H9 (cell line): ENCODE measurements around the gene PHACTR1. TPM values are rescaled to one million over a fixed set of nuclear protein-coding genes. Genes with fewer than 3 reads are reported as not detected.

Experiments used
- DNase-seq: peaks from one replicate; pipeline ENCODE4 v3.0.0-alpha.2; 2017
- H2AFZ ChIP-seq: one replicate; pipeline ENCODE4 v1.6.1; 2013; ENCODE audit warnings: mild to moderate bottlenecking, low read length, control low read depth, moderate library complexity
- H2AK5ac ChIP-seq: 2 replicates; pipeline ENCODE4 v1.6.1; 2013; ENCODE audit warnings: low read length, control low read depth, mixed read lengths; ENCODE audit not compliant: insufficient read length
- H2BK120ac ChIP-seq: one replicate; pipeline ENCODE4 v1.6.1; 2013; ENCODE audit warnings: low read depth, mild to moderate bottlenecking, low read length, control low read depth, inconsistent platforms; ENCODE audit not compliant: poor library complexity, severe bottlenecking
- H2BK12ac ChIP-seq: 2 replicates; pipeline ENCODE4 v1.6.1; 2013; ENCODE audit warnings: low read length, control low read depth, mixed read lengths, low read depth; ENCODE audit not compliant: insufficient read length
- H2BK15ac ChIP-seq: 2 replicates; pipeline ENCODE4 v1.6.1; 2013; ENCODE audit warnings: low read depth, low read length, control low read depth
- H2BK20ac ChIP-seq: one replicate; pipeline ENCODE4 v1.6.1; 2013; ENCODE audit warnings: low read depth, mild to moderate bottlenecking, low read length, control low read depth, inconsistent platforms; ENCODE audit not compliant: poor library complexity, severe bottlenecking
- H2BK5ac ChIP-seq: 2 replicates; pipeline ENCODE4 v1.6.1; 2013; ENCODE audit warnings: low read length, control low read depth, mixed read lengths; ENCODE audit not compliant: insufficient read length
- H3K14ac ChIP-seq: 2 replicates; pipeline ENCODE4 v1.6.1; 2013; ENCODE audit warnings: low read length, control low read depth; ENCODE audit not compliant: insufficient read depth
- H3K18ac ChIP-seq: 2 replicates; pipeline ENCODE4 v1.6.1; 2013; ENCODE audit warnings: low read depth, mild to moderate bottlenecking, mixed read lengths, low read length, control low read depth; ENCODE audit not compliant: insufficient read length
- H3K23ac ChIP-seq: 2 replicates; pipeline ENCODE4 v1.6.1; 2013; ENCODE audit warnings: low read length, control low read depth, mixed read lengths, low read depth; ENCODE audit not compliant: insufficient read length
- H3K23me2 ChIP-seq: 2 replicates; pipeline ENCODE4 v1.6.1; 2013; ENCODE audit warnings: low read depth, mild to moderate bottlenecking, mixed read lengths, low read length, control low read depth; ENCODE audit not compliant: insufficient read length, poor library complexity, severe bottlenecking
- H3K27ac ChIP-seq: 2 replicates; pipeline ENCODE4 v1.5.1; 2013; ENCODE audit warnings: low read length, control low read depth, mixed read lengths, low read depth; ENCODE audit not compliant: insufficient read length
- H3K27me3 ChIP-seq: 2 replicates; pipeline ENCODE4 v1.6.1; 2013; ENCODE audit warnings: low read length, control low read depth, inconsistent platforms; ENCODE audit not compliant: insufficient read depth
- H3K4ac ChIP-seq: 2 replicates; pipeline ENCODE4 v1.6.1; 2013; ENCODE audit warnings: low read depth, mild to moderate bottlenecking, control low read depth, inconsistent platforms, low read length, moderate library complexity
- H3K4me1 ChIP-seq: 2 replicates; pipeline ENCODE4 v1.6.1; 2013; ENCODE audit warnings: low read length, control low read depth, inconsistent platforms; ENCODE audit not compliant: insufficient read depth
- H3K4me2 ChIP-seq: 2 replicates; pipeline ENCODE4 v1.6.1; 2013; ENCODE audit warnings: low read length, control low read depth, mixed read lengths; ENCODE audit not compliant: insufficient read length, insufficient read depth
- H3K56ac ChIP-seq: 2 replicates; pipeline ENCODE4 v1.6.1; 2013; ENCODE audit warnings: low read depth, mild to moderate bottlenecking, mixed read lengths, low read length, control low read depth; ENCODE audit not compliant: insufficient read length
- H3K79me1 ChIP-seq: 2 replicates; pipeline ENCODE4 v1.6.1; 2013; ENCODE audit warnings: low read depth, mild to moderate bottlenecking, moderate library complexity, low read length, control low read depth, inconsistent platforms; ENCODE audit not compliant: insufficient read depth, poor library complexity, severe bottlenecking
- H3K79me2 ChIP-seq: 2 replicates; pipeline ENCODE4 v1.6.1; 2013; ENCODE audit warnings: low read length, control low read depth, inconsistent platforms; ENCODE audit not compliant: insufficient read depth
- H3K9ac ChIP-seq: 2 replicates; pipeline ENCODE4 v1.6.1; 2013; ENCODE audit warnings: low read length, control low read depth, mixed read lengths; ENCODE audit not compliant: insufficient read length; ENCODE audit errors: extremely low read depth
- H3K9me3 ChIP-seq: one replicate; pipeline ENCODE4 v1.6.1; 2013; ENCODE audit warnings: low read depth, low read length, inconsistent platforms; ENCODE audit not compliant: control insufficient read depth
- H3T11ph ChIP-seq: one replicate; pipeline ENCODE4 v1.6.1; 2013; ENCODE audit warnings: mild to moderate bottlenecking, low read length, control low read depth, inconsistent platforms
- H4K20me1 ChIP-seq: one replicate; pipeline ENCODE4 v1.6.1; 2013; ENCODE audit not compliant: control insufficient read depth, insufficient read length, insufficient read depth
- H4K5ac ChIP-seq: 2 replicates; pipeline ENCODE4 v1.6.1; 2013; ENCODE audit warnings: low read depth, mild to moderate bottlenecking, mixed read lengths, low read length, control low read depth; ENCODE audit not compliant: insufficient read length
- H4K8ac ChIP-seq: replicated peaks from 2 replicates; pipeline ENCODE4 v1.6.1; 2013; ENCODE audit warnings: low read length, control low read depth, mixed read lengths, low read depth; ENCODE audit not compliant: insufficient read length
- H4K91ac ChIP-seq: 2 replicates; pipeline ENCODE4 v1.6.1; 2013; ENCODE audit warnings: low read depth, mild to moderate bottlenecking, moderate library complexity, mixed read lengths, low read length, control low read depth; ENCODE audit not compliant: insufficient read length
- H3K27ac Mint-ChIP-seq, 3 experiments: 2 replicates in 2 of 3; 3 replicates in 1 of 3; pipeline ENCODE4 v1.8.0; 2020 to 2021; ENCODE audit warnings: mixed read lengths in 3 of 3, mild to moderate bottlenecking in 1 of 3, moderate library complexity in 1 of 3
- H3K27me3 Mint-ChIP-seq: 2 replicates; pipeline ENCODE4 v1.8.0; 2021; ENCODE audit warnings: low read depth, mild to moderate bottlenecking, moderate library complexity, mixed read lengths
- H3K36me3 Mint-ChIP-seq, 3 experiments: 2 replicates in 2 of 3; 3 replicates in 1 of 3; pipeline ENCODE4 v1.8.0; 2020 to 2021; ENCODE audit warnings: low read depth in 3 of 3, mixed read lengths in 3 of 3; ENCODE audit not compliant: insufficient read depth in 1 of 3
- H3K4me1 Mint-ChIP-seq, 2 experiments: 2 replicates each; pipeline ENCODE4 v1.8.0; 2020; ENCODE audit warnings: mixed read lengths in 2 of 2
- H3K4me3 Mint-ChIP-seq, 2 experiments: 2 replicates in 1 of 2; 3 replicates in 1 of 2; pipeline ENCODE4 v1.8.0; 2020 to 2021; ENCODE audit warnings: mild to moderate bottlenecking in 2 of 2, mixed read lengths in 2 of 2, moderate library complexity in 1 of 2
- H3K9me3 Mint-ChIP-seq, 2 experiments: 2 replicates in 1 of 2; 3 replicates in 1 of 2; pipeline ENCODE4 v1.8.0; 2020; ENCODE audit warnings: mild to moderate bottlenecking in 2 of 2, mixed read lengths in 2 of 2, moderate library complexity in 1 of 2
- CTCF ChIP-seq: fragments of 200-600 bp; sonication (generic); conservative IDR thresholded peaks from 3 replicates; pipeline ENCODE4 v1.8.0; 2021; ENCODE audit warnings: antibody characterized with exemption, mild to moderate bottlenecking
- WGBS: extraction: QIAGEN DNeasy Blood & Tissue Kit; methylation state at CpG from one replicate; pipeline ENCODE4 v1.1.7; 2013; ENCODE audit warnings: missing lambda C conversion rate, low lambda C conversion rate, mixed read lengths; ENCODE audit not compliant: insufficient read length; ENCODE audit errors: extremely low coverage; 5-methylcytosine and 5-hydroxymethylcytosine counted together
- total RNA-seq: library from RNA; stranded (reverse); gene quantifications from 2 replicates; pipeline ENCODE4 v1.2.1, GENCODE V29; 2021

Gene PHACTR1
- total RNA-seq, 1 experiment from 2014 or later, result 15.9 TPM

DNA sequence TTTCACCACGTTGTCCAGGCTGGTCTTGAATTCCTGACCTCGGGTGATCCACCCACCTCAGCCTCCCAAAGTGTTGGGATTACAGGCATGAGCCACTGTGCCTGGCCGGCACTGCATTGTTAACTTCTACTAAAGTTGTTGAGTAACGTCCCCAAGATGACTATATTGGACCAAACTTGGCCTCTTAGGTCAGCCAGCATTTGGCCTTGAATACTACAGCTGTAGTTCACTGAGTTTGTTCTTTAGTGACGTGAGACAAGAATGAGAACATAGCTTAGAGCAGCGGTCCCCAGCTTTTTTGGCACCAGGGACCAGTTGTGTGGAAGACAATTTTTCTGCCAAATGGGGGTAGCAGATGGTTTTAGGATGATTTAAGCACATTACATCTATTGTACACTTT lies 374.6 kb downstream of the PHACTR1 start:
- Histone ChIP-seq H3K9ac (no peak overlapping the region), H2AK5ac (no peak overlapping the region), H3K14ac (no peak overlapping the region), H3T11ph (no peak overlapping the region), H2BK120ac (no peak overlapping the region), H2BK12ac (no peak overlapping the region), H3K79me2 (no peaks in the 10 kb centered on the region), H4K5ac (no peak overlapping the region), H4K91ac (no peak overlapping the region), H2BK20ac (no peak overlapping the region), H3K4ac (no peak overlapping the region), H3K79me1 (no peaks in the 10 kb centered on the region), H3K27me3 (no peaks in the 10 kb centered on the region), H3K27ac (no peak overlapping the region), H3K23ac (no peak overlapping the region), H3K9me3 (no peaks in the 10 kb centered on the region), H3K56ac (no peak overlapping the region), H3K4me2 (no peak overlapping the region), H3K4me1 (no peaks in the 10 kb centered on the region), H2AFZ (no peak overlapping the region), H2BK5ac (no peak overlapping the region), H2BK15ac (no peak overlapping the region), H3K23me2 (no peaks in the 10 kb centered on the region), H3K18ac (no peak overlapping the region), H4K8ac (no peak overlapping the region), H4K20me1 (no peaks in the 10 kb centered on the region)
- no peak overlapping the region for H3K4me3 Mint-ChIP-seq
- no peak overlapping the region for H3K27ac Mint-ChIP-seq
- H3K27me3 Mint-ChIP-seq, result no peaks in the 10 kb centered on the region; the same call in 1 of the 2 replicates
- DNase-seq, result no peak
- peaks cover 14 to 15% of the 10 kb centered on the region in 2 experiments for H3K4me1 Mint-ChIP-seq
- peaks cover 0 to 2% (median 0%) of the 10 kb centered on the region in 3 experiments; a peak in 3 of 7 replicates for H3K36me3 Mint-ChIP-seq
- WGBS, result no CpG with 5 or more reads among the region's 6 CpGs
- no peak for TF ChIP-seq CTCF
- H3K9me3 Mint-ChIP-seq, result peaks cover 6% of the 10 kb centered on the region in 2 experiments; a peak in 3 of 5 replicates
